Ovary (tissue), 3 donors: ENCODE data around the gene ALKBH5.

Source experiments
- POLR2A ChIP-seq: fragments of 450-650 bp; IDR thresholded peaks from one replicate; pipeline ENCODE4 v1.6.1; 2017; ENCODE audit warnings: antibody characterized with exemption, mild to moderate bottlenecking, moderate library complexity
- TF ChIP-seq, protein P1 (sequence below), 3 donors: fragments of 450-650 bp in 2 of 3; fragments of 200-600 bp in 1 of 3; IDR thresholded peaks; one replicate each; pipeline versions ENCODE4 v1.5.1 to v1.8.0; 2016 to 2022; ENCODE audit warnings: antibody characterized with exemption in 3 of 3, mild to moderate bottlenecking in 1 of 3
- donor health status: DM: no; HTN: no; CAD: no.

DNA sequence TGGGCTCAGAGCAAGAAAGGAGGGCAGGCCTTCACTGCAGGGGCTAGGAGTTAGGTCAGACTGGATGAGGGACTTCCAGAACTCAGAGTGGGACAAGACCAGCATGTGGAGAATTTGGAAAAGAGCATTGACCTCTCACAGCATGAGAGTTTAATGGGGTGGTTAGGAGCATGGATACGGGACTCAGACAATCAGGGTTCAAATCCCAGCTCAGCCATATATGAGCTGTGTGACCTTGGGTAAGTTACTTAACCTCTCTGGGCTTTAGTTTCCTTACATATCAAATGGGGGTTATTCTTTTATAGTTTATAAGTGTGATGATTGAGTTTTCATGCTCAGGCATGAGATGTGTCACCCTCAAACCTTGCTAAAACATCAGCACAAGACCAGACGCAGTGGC, 37.4 kb upstream of the ALKBH5 start:
- no peak for TF ChIP-seq POLR2A
- TF ChIP-seq, protein P1, sequence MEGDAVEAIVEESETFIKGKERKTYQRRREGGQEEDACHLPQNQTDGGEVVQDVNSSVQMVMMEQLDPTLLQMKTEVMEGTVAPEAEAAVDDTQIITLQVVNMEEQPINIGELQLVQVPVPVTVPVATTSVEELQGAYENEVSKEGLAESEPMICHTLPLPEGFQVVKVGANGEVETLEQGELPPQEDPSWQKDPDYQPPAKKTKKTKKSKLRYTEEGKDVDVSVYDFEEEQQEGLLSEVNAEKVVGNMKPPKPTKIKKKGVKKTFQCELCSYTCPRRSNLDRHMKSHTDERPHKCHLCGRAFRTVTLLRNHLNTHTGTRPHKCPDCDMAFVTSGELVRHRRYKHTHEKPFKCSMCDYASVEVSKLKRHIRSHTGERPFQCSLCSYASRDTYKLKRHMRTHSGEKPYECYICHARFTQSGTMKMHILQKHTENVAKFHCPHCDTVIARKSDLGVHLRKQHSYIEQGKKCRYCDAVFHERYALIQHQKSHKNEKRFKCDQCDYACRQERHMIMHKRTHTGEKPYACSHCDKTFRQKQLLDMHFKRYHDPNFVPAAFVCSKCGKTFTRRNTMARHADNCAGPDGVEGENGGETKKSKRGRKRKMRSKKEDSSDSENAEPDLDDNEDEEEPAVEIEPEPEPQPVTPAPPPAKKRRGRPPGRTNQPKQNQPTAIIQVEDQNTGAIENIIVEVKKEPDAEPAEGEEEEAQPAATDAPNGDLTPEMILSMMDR (IDR thresholded peaks at IDR 0.05) = no peak
